Endothelial cell (in vitro differentiated cells): ENCODE measurements around the gene PRPS1. TPM values are rescaled to one million over a fixed set of nuclear protein-coding genes. Genes with fewer than 3 reads are reported as not detected.
A peak's percentile ranks its signal among the peaks of the same experiment; 100 is the strongest.

ENCODE experiments used
- DNase-seq: peaks from one replicate; pipeline ENCODE4 v3.0.0; 2021; ENCODE audit warnings: low spot score
- H3K27ac Mint-ChIP-seq: one replicate; pipeline ENCODE4 v1.8.0; 2021; ENCODE audit warnings: mixed read lengths, inconsistent platforms; ENCODE audit not compliant: unreplicated experiment
- H3K27me3 Mint-ChIP-seq: one replicate; pipeline ENCODE4 v1.8.0; 2021; ENCODE audit warnings: mild to moderate bottlenecking, moderate library complexity, mixed read lengths, inconsistent platforms; ENCODE audit not compliant: unreplicated experiment
- H3K36me3 Mint-ChIP-seq: one replicate; pipeline ENCODE4 v1.8.0; 2021; ENCODE audit warnings: mild to moderate bottlenecking, low read depth, mixed read lengths, inconsistent platforms; ENCODE audit not compliant: unreplicated experiment
- H3K4me1 Mint-ChIP-seq: one replicate; pipeline ENCODE4 v1.8.0; 2021; ENCODE audit warnings: mild to moderate bottlenecking, mixed read lengths, inconsistent platforms; ENCODE audit not compliant: unreplicated experiment
- H3K4me3 Mint-ChIP-seq: one replicate; pipeline ENCODE4 v1.8.0; 2021; ENCODE audit warnings: mild to moderate bottlenecking, mixed read lengths, inconsistent platforms; ENCODE audit not compliant: unreplicated experiment
- H3K9me3 Mint-ChIP-seq: one replicate; pipeline ENCODE4 v1.8.0; 2021; ENCODE audit warnings: mixed read lengths, inconsistent platforms; ENCODE audit not compliant: unreplicated experiment
- total RNA-seq: library from RNA; stranded (reverse); fragmentation: NEBNext Ultra II Directional; extraction: Animal tissue kit (Norgen Biotek cat#: 25700); gene quantifications from one replicate; pipeline ENCODE4 v1.2.1, GENCODE V29; 2021; ENCODE audit not compliant: unreplicated experiment
- TF ChIP-seq, protein P1 (sequence below): fragments of 200-600 bp; sonication (generic); IDR thresholded peaks from one replicate; pipeline ENCODE4 v1.5.0; 2021; ENCODE audit warnings: antibody characterized with exemption; ENCODE audit not compliant: unreplicated experiment

PRPS1 gene
- total RNA-seq, 1 donor from 2014 or later = 41.0 TPM

DNA sequence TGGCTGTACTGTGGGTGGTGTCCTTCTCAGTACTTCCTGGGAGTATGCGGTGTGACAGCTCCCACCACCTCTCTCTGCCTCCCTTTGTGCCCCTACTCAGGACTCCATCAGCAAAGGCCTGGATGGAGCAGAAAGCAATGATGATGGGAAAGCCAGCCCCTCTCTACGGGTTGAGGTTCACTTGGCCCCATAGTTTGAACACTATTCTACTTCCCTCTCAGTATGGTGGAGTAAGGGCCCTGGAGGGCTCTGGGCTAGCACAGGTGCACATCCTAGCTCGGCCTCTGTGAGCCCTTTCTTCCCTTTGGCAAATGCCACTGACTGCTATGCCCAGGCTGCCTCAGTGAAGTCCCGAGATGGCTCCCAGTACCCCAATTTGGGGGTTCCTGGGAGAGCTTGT lies 31.0 kb downstream of the PRPS1 start:
- TF ChIP-seq, protein P1, sequence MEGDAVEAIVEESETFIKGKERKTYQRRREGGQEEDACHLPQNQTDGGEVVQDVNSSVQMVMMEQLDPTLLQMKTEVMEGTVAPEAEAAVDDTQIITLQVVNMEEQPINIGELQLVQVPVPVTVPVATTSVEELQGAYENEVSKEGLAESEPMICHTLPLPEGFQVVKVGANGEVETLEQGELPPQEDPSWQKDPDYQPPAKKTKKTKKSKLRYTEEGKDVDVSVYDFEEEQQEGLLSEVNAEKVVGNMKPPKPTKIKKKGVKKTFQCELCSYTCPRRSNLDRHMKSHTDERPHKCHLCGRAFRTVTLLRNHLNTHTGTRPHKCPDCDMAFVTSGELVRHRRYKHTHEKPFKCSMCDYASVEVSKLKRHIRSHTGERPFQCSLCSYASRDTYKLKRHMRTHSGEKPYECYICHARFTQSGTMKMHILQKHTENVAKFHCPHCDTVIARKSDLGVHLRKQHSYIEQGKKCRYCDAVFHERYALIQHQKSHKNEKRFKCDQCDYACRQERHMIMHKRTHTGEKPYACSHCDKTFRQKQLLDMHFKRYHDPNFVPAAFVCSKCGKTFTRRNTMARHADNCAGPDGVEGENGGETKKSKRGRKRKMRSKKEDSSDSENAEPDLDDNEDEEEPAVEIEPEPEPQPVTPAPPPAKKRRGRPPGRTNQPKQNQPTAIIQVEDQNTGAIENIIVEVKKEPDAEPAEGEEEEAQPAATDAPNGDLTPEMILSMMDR = no peak
- H3K4me3 Mint-ChIP-seq = no peak overlapping the region
- H3K36me3 Mint-ChIP-seq = no peaks in the 10 kb centered on the region
- peaks cover 19% of the 10 kb centered on the region for H3K4me1 Mint-ChIP-seq
- H3K27me3 Mint-ChIP-seq = peaks cover 4% of the 10 kb centered on the region
- DNase-seq = no peak
- H3K9me3 Mint-ChIP-seq = no peaks in the 10 kb centered on the region
- H3K27ac Mint-ChIP-seq = no peak overlapping the region

DNA sequence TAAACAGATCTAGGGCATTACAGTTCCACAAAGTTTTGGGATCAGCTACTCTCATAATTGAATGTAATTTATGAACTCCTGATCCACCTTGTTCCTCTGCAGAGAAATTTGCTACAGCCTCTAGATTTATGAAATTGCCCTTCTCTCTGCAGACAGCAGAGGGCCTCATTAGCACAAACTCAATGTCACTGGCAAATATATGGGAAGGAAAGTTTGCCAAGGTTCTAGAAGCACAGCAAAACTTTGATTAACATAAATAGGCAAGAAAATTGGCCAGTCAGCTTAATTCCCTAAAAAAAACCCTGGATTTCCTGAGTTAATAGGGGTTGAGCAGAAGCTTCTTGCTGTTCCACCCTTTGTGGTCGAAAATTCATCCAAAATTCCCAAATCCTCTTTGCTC lies 31.5 kb downstream of the PRPS1 start:
- Mint-ChIP-seq H3K9me3 (no peaks in the 10 kb centered on the region), H3K36me3 (no peaks in the 10 kb centered on the region), H3K4me1 (peaks cover 18% of the 10 kb centered on the region), H3K4me3 (no peak overlapping the region), H3K27ac (no peak overlapping the region), H3K27me3 (peaks cover 3% of the 10 kb centered on the region)
- TF ChIP-seq, protein P1 = peak; percentile 38
- peak; percentile 12 for DNase-seq

GRCh38 chrX:107662145-107662544 lies 33.8 kb downstream of the PRPS1 start:
- Mint-ChIP-seq H3K27me3 (no peaks in the 10 kb centered on the region), H3K36me3 (no peaks in the 10 kb centered on the region), H3K4me3 (no peak overlapping the region), H3K4me1 (peaks cover 12% of the 10 kb centered on the region), H3K9me3 (no peaks in the 10 kb centered on the region), H3K27ac (peak overlapping the region; percentile 93)
- no peak for DNase-seq
- TF ChIP-seq, protein P1 = no peak

DNA sequence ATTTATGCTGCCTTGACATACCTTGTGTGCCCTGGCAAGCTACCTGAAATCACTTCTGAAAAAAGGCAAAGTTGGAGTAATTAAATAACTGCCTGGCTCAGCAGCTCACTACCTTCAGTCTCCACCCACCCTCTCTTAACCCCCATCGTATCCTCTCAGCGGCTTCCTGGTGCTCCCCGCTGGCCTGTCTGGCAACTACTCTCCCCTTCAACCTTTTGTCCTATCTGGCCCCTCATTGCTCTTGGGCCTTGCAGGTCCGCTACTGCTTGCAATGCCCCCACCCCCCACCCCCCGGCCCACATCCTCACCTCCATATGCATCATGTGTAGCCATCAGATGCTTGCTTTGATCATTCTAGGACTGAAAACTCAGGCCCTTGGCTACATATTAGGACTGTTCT lies 34.5 kb downstream of the PRPS1 start:
- peaks cover 12% of the 10 kb centered on the region for H3K4me1 Mint-ChIP-seq
- H3K9me3 Mint-ChIP-seq = no peaks in the 10 kb centered on the region
- no peaks in the 10 kb centered on the region for H3K36me3 Mint-ChIP-seq
- no peak overlapping the region for H3K4me3 Mint-ChIP-seq
- peak overlapping the region; percentile 93 for H3K27ac Mint-ChIP-seq
- no peak for DNase-seq
- no peaks in the 10 kb centered on the region for H3K27me3 Mint-ChIP-seq
- TF ChIP-seq, protein P1 = no peak

DNA sequence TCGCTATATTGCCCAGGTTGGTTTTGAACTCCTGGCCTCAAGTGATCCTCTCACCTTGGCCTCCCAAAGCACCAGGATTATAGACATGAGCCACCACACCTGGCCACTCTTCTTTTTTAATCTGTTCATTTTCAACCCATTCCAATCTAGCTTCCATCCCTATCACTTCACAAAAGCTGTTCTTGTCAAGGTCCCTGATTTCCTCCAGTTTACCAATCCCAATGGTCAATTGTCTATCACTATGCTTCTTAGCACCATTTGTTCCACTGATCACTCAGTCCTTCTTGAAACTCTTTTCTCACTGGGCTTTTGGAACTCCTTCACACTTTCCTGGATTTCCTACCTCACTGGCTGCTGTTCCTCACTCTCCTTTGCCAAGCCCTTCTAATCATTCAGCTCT lies 38.6 kb downstream of the PRPS1 start:
- Mint-ChIP-seq H3K27ac (no peak overlapping the region), H3K36me3 (no peaks in the 10 kb centered on the region), H3K4me1 (peaks cover 9% of the 10 kb centered on the region), H3K27me3 (no peaks in the 10 kb centered on the region), H3K9me3 (no peaks in the 10 kb centered on the region), H3K4me3 (no peak overlapping the region)
- DNase-seq = no peak
- TF ChIP-seq, protein P1 = no peak
